GM18505 (cell line): ENCODE data around the gene CTF1.
"Not testable (repeated sequence)": the region's sequence is repeated elsewhere in the genome, so short reads cannot be mapped to it uniquely, and the experiment has no call there.

Experiments used
- ATAC-seq: cut with Tn5 transposase; IDR thresholded peaks from one replicate; pipeline ENCODE4 v1.9.1; 2021; ENCODE audit not compliant: unreplicated experiment
- POLR2A ChIP-seq: IDR thresholded peaks from 4 replicates; pipeline ENCODE4 v1.6.1; 2011; ENCODE audit warnings: borderline replicate concordance; ENCODE audit not compliant: insufficient read depth, insufficient read length; ENCODE audit errors: extremely low read depth

CTF1 gene

DNA sequence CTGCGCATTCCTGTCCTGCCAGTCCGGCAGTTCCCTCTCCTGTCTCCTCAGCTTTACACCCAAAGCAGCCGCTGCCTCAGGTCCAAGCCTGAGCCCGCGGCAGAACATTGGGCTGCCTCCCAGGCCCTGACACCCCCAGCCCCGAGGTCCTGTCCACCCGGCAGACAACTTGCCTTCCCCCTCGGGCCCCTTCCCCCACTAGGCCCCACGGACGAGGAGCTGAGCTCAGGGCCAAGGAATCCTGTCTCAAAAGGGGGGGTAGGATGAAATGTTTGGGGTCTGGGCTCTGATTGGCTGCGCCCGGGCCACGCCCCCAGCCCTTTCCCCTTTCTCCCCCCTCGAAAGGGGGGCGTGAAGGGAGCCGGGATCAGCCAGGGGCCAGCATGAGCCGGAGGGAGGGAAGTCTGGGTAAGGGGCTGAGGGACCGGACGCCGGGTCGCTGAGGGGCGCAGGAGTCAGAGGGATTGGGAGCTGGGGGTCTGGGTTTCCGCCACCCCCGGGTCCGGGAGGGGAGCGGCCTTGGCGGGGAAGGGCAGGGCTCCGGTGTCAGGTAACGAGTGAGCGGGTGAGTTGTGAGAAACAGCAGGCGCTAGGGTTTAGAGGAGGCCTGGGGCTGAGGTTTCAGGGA, at the start of gene CTF1:
Gene CTF1, plus strand, starts transcription at position 354 of the 628 bp plus-strand sequence. Its CDS starts 30 bp downstream, at position 384.
- ATAC-seq, result no peak
- no peak for TF ChIP-seq POLR2A

DNA sequence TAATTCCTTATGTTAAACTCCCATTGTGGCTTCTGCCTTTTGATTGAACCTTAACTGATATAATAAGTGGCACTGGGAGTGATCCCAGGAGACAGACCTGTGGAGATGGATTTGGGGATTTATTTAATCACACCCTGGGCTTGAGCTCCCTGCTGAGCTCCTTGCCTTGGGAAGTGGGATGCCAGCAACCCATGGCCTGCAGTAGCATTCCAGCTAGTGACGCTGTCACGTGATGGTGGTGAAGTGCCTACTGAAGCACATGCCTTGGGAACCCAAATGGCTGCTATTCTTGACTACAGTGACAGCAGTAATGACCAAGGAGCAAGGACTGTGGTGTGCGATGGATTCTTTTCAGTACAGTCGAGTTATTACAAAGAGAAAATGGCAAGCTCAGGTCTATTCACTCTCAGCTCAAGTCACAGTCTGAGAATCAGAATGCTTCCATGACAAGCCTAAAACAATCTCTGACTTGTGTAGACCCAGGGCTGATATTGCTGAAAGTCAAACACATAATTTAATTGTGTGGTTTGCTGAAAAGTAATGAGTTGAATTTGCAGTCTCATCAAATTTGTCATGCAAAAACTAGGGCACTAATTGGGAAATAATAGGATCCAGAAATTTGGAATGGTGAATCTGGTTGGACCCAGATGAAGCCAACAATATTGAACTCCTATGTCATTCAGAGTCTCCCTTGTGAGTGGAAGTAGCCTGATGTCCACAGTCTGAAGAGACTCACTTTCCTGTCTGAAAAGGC, 49.6 kb upstream of the CTF1 start:
- ATAC-seq, result no peak
- TF ChIP-seq POLR2A, result no peak

- TF ChIP-seq POLR2A, result no peak
- no peak for ATAC-seq
Measured at GRCh38 chr16:30850246-30850645, 46.2 kb upstream of the CTF1 start.

DNA sequence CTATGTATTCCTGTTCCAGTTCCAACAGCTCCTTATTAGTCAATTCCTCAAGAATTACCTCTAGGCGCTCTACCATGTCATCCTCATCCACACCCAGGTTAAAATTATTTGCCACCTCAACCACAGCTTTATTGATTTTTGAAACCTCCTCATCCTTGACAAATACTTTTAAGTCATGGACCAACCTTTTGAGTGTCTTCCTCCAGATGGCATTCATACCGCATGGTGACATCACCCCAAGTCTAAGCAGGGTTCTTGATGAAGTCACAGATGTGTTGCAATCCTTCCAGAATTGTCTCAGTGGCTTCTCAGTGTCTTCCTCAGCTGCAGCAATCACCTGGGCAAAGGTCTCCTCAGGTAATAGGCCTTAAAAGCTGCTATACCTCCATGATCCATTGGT, 42.7 kb upstream of the CTF1 start:
- TF ChIP-seq POLR2A, result no peak
- ATAC-seq, result no peak

DNA sequence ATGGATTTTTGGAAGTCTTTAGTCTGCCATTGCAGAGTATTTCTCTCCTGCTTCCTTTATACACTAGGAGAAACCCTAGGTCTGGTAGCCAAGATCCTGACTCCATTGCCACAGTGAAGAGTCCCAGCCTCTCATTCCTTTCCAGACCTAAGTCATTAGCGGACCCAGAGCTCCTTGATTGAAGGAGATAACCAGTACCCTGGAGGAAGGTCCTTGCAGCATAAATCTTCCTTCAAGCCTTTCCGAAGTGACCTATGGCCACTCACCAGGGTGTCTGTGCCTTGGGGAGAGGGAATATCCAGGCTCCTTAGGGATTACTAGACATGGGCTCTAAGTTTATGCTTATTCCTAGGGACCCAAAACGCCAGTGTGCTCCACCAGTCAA, 38.3 kb upstream of the CTF1 start:
- no peak for ATAC-seq
- TF ChIP-seq POLR2A, result no peak

DNA sequence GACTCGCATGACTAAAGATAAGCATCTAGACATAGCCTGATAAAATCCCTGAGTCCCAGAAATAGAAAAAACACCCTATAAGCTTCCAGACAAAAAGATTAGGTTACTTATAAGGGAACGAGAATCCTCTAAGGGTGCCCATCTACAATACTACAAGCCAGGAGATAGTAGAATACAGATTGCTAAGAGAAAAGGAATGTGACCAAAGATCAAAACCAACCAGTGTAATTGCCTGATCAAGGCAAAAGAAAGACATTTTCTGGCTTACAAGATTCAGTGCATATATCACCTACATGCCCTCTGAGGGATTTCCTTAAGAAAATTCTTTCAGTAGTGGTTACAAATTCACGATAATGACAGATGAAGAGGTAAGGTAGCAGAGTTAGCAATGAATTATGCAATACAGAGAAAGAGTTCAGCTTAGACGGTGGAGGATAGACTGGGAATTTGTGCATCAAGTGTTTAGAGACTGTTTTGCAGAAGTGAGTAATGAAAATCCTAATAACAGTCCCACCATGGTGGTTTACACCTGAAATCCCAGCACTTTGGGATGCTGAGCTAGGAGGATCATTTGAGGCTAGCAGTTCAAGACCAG, 37.5 kb upstream of the CTF1 start:
- TF ChIP-seq POLR2A, result no peak
- ATAC-seq, result no peak

- ATAC-seq, result not testable (repeated sequence)
Measured at GRCh38 chr16:30860729-30861128, 35.7 kb upstream of the CTF1 start.

- not testable (repeated sequence) for ATAC-seq
Measured at GRCh38 chr16:30863178-30863577, 33.2 kb upstream of the CTF1 start.

DNA sequence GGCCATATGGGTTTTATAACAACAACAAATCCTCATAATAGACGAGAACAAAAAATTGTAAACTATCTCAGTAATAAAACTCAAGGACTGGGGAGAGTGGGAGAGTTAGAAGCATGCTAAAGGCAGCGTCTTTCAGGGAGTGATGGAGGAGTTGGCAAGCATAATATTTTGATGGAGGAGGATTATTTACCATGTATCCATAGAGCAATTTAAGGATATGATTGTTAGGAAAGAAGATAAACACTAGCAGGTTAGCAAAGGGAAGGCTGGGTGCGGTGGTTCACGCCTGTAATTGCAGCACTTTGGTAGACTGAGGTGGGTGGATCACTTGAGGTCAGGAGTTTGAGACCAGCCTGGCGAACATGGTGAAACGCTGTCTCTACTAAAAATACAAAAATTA, 30.4 kb upstream of the CTF1 start:
- no peak for ATAC-seq
- TF ChIP-seq POLR2A, result no peak

- no peak for ATAC-seq
- no peak for TF ChIP-seq POLR2A
Measured at GRCh38 chr16:30867747-30868146, 28.7 kb upstream of the CTF1 start.

DNA sequence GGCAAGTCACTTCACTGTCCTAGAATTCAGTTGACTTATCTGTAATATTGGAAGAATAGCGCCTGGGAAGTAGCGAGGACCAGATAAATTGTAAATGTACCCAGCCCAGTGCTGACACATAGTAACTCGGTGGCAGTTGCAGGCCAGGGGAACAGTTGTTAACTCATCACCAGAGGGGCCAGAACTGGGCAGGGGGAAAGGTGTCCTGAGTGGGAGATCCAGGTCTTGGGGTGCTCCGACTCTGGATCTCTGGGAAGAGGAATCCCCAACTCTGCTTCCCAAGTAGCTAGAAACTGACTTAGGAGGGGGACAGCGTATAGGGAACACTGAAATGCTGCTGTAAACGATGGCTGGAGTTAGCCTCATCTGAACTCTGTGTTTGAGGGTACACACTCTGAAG, 25.5 kb upstream of the CTF1 start:
- no peak for ATAC-seq
- no peak for TF ChIP-seq POLR2A

DNA sequence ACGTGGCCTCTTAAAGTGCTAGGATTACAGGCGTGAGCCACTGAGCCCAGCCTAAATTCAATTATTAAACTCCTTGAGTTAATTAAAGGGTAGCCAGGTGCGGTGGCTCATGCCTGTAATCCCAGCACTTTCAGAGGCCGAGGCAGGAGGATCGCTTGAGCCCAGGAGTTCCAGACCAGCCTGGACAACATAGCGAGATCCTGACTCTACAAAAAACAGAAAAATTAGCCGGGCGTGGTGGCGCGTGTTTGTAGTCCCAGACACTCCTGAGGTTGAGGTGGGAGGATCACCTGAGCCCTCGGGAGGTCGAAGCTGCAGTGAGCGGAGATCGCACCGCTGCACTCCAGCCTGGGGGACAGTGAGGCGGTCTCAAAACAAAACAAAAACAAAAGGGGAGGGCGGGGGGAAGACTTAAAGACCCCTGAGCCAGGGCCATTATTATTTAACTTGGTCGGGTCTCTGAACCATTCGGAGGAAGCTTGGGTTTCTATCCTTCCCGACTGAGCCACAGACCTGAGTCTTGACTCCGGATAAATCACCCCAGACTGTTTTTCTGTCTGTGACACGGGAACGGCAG, 22.1 kb upstream of the CTF1 start:
- ATAC-seq, result no peak
- TF ChIP-seq POLR2A, result no peak

GRCh38 chr16:30874821-30875717, 21.3 kb upstream of the CTF1 start:
- peak; percentile 76 for ATAC-seq
- TF ChIP-seq POLR2A, result peak; percentile 98
